ENCODE data around the gene TMC8. TPM values are rescaled to one million over a fixed set of nuclear protein-coding genes. Genes with fewer than 3 reads are reported as not detected.
"Not testable (repeated sequence)": the region's sequence is repeated elsewhere in the genome, so short reads cannot be mapped to it uniquely, and the experiment has no call there.

The TMC8 gene
- total RNA-seq, 1 donor from 2014 or later, result 0.40 TPM

DNA sequence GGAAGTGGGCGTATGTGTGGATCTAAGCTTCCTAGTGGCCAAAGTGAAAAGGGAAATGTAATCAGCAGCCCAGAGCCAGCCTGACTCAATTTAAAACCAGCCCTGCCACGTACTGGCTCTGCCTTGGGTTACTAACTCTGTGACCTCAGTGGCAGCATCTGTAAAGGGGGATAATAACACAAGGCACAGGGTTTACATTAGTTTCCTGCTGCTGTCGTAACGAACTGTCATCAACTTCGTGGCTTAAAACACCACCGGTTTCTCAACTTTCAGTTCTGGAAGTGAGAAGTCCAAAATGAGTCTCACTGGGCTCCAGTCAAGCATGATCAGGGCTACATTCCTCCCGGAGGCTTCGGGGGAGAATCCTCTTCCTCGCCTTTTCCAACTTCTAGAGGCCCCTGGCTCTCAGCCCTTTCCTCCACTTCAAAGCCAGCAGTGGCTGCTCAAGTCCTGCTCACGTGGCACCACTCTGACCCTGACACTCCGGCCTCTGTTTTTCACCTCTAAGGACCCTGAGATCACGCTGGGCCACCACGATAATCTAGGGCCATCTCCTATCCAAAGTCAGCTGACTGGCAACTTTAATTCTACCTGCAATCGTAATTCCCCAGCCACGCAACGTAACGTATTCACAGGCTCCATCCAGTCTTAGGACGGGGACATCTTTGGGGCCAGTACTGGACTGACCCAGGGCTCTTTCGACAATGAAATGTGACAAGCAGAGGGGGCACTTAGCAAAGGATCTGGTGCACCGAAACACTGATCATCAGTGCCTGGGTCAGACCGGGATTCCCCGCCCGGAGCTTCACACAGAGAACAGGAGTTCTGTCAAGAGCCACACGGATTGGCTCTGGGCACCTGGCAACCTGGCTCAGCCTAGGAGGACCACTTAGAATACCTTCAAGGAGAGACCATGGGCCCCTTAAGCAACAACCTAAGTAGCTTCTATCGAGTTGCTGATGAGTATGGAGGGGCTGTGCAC, 16.5 kb upstream of the TMC8 start:
- Mint-ChIP-seq H3K27ac (ENCODE audit: unreplicated experiment) (no peak overlapping the region), H3K36me3 (ENCODE audit: low read depth) (no peaks in the 10 kb centered on the region), H3K9me3 (ENCODE audit: low read depth) (no peaks in the 10 kb centered on the region), H3K4me3 (ENCODE audit: unreplicated experiment) (no peak overlapping the region), H3K27me3 (ENCODE audit: low read depth) (no peaks in the 10 kb centered on the region), H3K4me1 (ENCODE audit: low read depth) (peaks cover 10% of the 10 kb centered on the region)
- TF ChIP-seq, protein P1, sequence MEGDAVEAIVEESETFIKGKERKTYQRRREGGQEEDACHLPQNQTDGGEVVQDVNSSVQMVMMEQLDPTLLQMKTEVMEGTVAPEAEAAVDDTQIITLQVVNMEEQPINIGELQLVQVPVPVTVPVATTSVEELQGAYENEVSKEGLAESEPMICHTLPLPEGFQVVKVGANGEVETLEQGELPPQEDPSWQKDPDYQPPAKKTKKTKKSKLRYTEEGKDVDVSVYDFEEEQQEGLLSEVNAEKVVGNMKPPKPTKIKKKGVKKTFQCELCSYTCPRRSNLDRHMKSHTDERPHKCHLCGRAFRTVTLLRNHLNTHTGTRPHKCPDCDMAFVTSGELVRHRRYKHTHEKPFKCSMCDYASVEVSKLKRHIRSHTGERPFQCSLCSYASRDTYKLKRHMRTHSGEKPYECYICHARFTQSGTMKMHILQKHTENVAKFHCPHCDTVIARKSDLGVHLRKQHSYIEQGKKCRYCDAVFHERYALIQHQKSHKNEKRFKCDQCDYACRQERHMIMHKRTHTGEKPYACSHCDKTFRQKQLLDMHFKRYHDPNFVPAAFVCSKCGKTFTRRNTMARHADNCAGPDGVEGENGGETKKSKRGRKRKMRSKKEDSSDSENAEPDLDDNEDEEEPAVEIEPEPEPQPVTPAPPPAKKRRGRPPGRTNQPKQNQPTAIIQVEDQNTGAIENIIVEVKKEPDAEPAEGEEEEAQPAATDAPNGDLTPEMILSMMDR (IDR thresholded peaks at IDR 0.05), result no peak
- DNase-seq (ENCODE audit: low spot score), result peak; percentile 40

DNA sequence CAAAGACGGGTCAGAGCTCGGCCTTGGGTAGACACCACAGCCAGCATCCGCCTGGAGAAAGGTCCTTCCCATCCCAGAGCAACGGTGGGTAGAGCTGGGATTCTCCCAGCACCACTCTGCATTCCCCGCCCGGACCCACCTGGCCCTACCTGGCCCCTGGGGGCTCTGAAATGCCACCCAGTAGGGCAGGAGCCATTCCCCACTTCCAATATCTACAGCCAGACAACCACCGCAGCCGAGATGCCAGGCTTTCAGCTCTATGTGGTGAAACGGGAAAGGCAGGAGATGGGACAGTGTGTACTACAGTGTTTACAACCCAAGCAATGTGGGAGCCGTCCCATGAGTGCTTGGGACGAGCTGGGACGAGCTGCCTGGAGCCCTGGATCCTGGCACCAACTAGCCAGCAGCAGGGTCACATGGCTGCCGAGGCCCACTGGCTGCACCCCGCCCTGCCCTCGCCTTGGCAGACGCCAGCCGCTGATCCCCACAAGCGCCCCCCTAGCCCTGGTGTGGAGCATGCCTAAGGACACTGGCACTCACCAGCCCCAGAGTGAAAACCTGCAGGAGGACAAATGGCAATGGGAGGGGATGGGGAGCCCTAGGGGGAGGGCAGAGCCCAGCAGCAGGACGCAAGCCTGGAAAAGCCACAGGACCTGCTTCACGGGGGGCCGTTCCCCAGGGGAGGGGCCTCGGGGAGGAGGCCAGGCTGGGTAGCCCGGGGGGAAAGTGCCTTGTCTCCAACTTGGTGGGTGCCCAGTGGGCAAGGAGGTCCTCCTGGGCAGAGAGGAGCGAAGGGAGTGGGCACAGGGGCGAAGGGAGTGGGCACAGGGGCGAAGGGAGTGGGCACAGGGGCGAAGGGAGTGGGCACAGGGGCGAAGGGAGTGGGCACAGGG, 15.5 kb upstream of the TMC8 start:
- H3K27me3 Mint-ChIP-seq (ENCODE audit: low read depth), result no peaks in the 10 kb centered on the region
- peak; percentile 78 for DNase-seq (ENCODE audit: low spot score)
- H3K4me1 Mint-ChIP-seq (ENCODE audit: low read depth), result peaks cover 9% of the 10 kb centered on the region
- no peaks in the 10 kb centered on the region for H3K36me3 Mint-ChIP-seq (ENCODE audit: low read depth)
- no peak overlapping the region for H3K27ac Mint-ChIP-seq (ENCODE audit: unreplicated experiment)
- H3K9me3 Mint-ChIP-seq (ENCODE audit: low read depth), result no peaks in the 10 kb centered on the region
- no peak overlapping the region for H3K4me3 Mint-ChIP-seq (ENCODE audit: unreplicated experiment)
- TF ChIP-seq, protein P1 (IDR thresholded peaks at IDR 0.05), result no peak

DNA sequence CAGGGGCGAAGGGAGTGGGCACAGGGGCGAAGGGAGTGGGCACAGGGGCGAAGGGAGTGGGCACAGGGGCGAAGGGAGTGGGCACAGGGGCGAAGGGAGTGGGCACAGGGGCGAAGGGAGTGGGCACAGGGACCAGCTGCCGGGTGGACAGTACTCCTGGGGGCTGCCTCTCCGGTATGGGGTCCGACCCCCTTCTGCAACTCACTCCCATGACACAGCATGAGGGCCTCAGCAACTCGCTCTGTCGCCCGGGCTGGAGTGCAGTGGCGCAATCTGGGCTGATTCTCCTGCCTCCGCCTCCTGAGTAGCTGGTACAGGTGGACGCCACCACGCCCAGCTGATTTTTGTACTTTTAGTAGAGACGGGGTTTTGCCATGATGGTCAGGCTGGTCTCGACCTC, 14.8 kb upstream of the TMC8 start:
- H3K27ac Mint-ChIP-seq (ENCODE audit: unreplicated experiment); H3K36me3 Mint-ChIP-seq (ENCODE audit: low read depth); H3K27me3 Mint-ChIP-seq (ENCODE audit: low read depth); H3K9me3 Mint-ChIP-seq (ENCODE audit: low read depth); H3K4me3 Mint-ChIP-seq (ENCODE audit: unreplicated experiment); H3K4me1 Mint-ChIP-seq (ENCODE audit: low read depth): not testable (repeated sequence)
- DNase-seq (ENCODE audit: low spot score), result peak; percentile 61

DNA sequence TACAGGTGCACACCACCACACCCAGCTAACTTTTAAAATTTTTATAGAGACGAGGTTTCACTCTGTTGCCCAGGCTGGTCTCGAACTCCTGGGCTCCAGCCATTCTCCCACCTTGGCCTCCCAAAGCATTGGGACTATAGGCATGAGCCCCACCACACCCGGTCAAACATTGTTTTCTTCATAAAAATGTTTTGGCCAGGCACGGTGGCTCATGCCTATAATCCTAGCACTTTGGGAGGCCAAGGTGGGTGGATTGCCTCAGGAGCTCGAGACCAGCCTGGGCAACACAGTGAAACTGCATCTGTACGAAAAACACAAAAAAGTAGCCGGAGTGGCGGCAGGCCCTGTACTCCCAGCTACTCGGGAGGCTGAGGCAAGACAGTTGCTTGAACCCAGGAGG, 14.2 kb upstream of the TMC8 start:
- TF ChIP-seq, protein P1 (IDR thresholded peaks at IDR 0.05), result no peak
- H3K4me1 Mint-ChIP-seq (ENCODE audit: low read depth), result peaks cover 2% of the 10 kb centered on the region
- no peaks in the 10 kb centered on the region for H3K27me3 Mint-ChIP-seq (ENCODE audit: low read depth)
- no peak overlapping the region for H3K27ac Mint-ChIP-seq (ENCODE audit: unreplicated experiment)
- H3K36me3 Mint-ChIP-seq (ENCODE audit: low read depth), result no peaks in the 10 kb centered on the region
- DNase-seq (ENCODE audit: low spot score), result no peak
- H3K9me3 Mint-ChIP-seq (ENCODE audit: low read depth), result no peaks in the 10 kb centered on the region
- no peak overlapping the region for H3K4me3 Mint-ChIP-seq (ENCODE audit: unreplicated experiment)

DNA sequence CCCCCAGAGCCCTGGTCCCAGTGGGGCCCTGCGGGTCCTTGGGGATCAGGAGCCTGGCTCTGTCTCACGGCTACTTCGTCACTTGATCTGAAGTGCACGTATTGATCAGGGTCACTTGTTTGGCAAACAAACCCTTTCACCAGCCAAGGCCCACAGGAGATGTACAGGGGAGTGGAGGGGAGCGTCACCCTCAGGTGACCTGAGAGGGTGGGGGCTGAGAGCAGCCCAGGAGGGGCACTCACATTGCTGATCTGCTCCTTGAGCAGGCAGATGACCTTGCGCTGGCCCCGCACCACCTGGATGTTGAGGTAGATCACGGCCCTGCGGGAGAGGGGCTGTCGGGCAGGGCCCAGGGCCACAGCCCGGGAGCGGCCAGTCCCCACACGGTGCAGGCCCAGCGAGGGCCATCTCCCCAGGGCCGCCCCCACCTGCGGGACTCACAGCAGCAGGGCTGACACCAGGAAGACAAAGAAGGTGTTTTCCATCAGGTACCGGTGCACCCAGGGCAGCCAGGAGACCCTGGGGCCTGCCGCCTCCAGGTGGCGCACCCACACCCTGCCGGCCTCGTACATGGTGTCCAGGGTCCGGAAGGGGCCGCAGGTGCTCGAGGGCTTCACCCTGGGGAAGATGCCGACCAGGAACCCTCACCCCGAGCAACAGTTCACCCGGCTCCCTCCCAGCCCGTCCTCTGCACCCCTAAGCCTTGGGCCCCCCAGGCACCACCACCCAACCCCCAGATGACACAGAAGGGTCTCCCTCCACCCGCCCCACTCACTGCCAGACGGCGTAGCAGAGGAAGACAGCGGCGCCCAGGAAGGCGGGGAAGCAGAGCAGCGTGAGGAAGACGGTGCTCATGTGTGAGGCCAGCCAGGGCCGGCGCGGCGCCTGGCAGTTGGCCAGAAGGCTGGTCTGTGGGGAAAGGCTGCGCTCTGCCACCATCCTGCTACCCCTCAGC, 13.3 kb upstream of the TMC8 start:
- no peaks in the 10 kb centered on the region for H3K9me3 Mint-ChIP-seq (ENCODE audit: low read depth)
- H3K27me3 Mint-ChIP-seq (ENCODE audit: low read depth), result no peaks in the 10 kb centered on the region
- DNase-seq (ENCODE audit: low spot score), result peak; percentile 86
- H3K4me1 Mint-ChIP-seq (ENCODE audit: low read depth), result peaks cover 2% of the 10 kb centered on the region
- no peak overlapping the region for H3K4me3 Mint-ChIP-seq (ENCODE audit: unreplicated experiment)
- no peak overlapping the region for H3K27ac Mint-ChIP-seq (ENCODE audit: unreplicated experiment)
- TF ChIP-seq, protein P1 (IDR thresholded peaks at IDR 0.05), result peak; percentile 56
- no peaks in the 10 kb centered on the region for H3K36me3 Mint-ChIP-seq (ENCODE audit: low read depth)

Measured in chondrocyte (in vitro differentiated cells).